ENCODE data around the gene DGKB.

- TF ChIP-seq CTBP1 (IDR thresholded peaks at IDR 0.05; ENCODE audit: borderline replicate concordance) = no peak
- no peak for TF ChIP-seq ZNF384 (IDR thresholded peaks at IDR 0.05)
- TF ChIP-seq BHLHE40 (IDR thresholded peaks at IDR 0.05; ENCODE audit: borderline replicate concordance) = no peak
- TF ChIP-seq ELF4 (IDR thresholded peaks at IDR 0.05) = no peak
- no peak for TF ChIP-seq TARDBP (IDR thresholded peaks at IDR 0.05)
- TF ChIP-seq SP1 (IDR thresholded peaks at IDR 0.05) = no peak
- TF ChIP-seq PKNOX1 (IDR thresholded peaks at IDR 0.05) = no peak
These were observed 465.7 kb downstream of the DGKB start for GRCh38 chr7:14436878-14437277.

All from HEK293T (cell line).